Endodermal cell (in vitro differentiated cells): Measurements from ENCODE around the gene COX7B2. TPM values are rescaled to one million over a fixed set of nuclear protein-coding genes. Genes with fewer than 3 reads are reported as not detected.

Experiments used
- DNase-seq: peaks from one replicate; pipeline ENCODE4 v3.0.0-alpha.2; 2017
- H3K27ac ChIP-seq: 2 replicates; pipeline ENCODE4 v1.5.1; 2013; ENCODE audit warnings: mild to moderate bottlenecking, low read depth, low read length, moderate library complexity
- H3K27me3 ChIP-seq: 2 replicates; pipeline ENCODE4 v1.6.1; 2013; ENCODE audit warnings: mild to moderate bottlenecking, low read length, moderate library complexity; ENCODE audit not compliant: insufficient read depth, control insufficient read depth, poor library complexity, severe bottlenecking
- H3K36me3 ChIP-seq: 2 replicates; pipeline ENCODE4 v1.7.0; 2013; ENCODE audit warnings: mild to moderate bottlenecking, low read length, moderate library complexity; ENCODE audit not compliant: control insufficient read depth, insufficient read depth
- H3K4me1 ChIP-seq: one replicate; pipeline ENCODE4 v1.7.0; 2013; ENCODE audit warnings: low read length; ENCODE audit not compliant: control insufficient read depth, insufficient read depth
- H3K4me3 ChIP-seq: 2 replicates; pipeline ENCODE4 v1.5.1; 2013; ENCODE audit warnings: mild to moderate bottlenecking, low read length, moderate library complexity
- H3K9ac ChIP-seq: 2 replicates; pipeline ENCODE4 v1.6.1; 2013; ENCODE audit warnings: mild to moderate bottlenecking, low read length, moderate library complexity; ENCODE audit not compliant: poor library complexity, severe bottlenecking; ENCODE audit errors: extremely low read depth
- H3K9me3 ChIP-seq: 2 replicates; pipeline ENCODE4 v1.6.1; 2013; ENCODE audit warnings: mild to moderate bottlenecking, low read length, moderate library complexity; ENCODE audit not compliant: control insufficient read depth
- H3K27ac Mint-ChIP-seq: 2 replicates; pipeline ENCODE4 v1.8.0; 2020; ENCODE audit warnings: mixed read lengths
- H3K27me3 Mint-ChIP-seq: 2 replicates; pipeline ENCODE4 v1.8.0; 2021; ENCODE audit warnings: mild to moderate bottlenecking, mixed read lengths; ENCODE audit not compliant: insufficient read depth
- H3K36me3 Mint-ChIP-seq: 2 replicates; pipeline ENCODE4 v1.8.0; 2020; ENCODE audit warnings: low read depth, mixed read lengths
- H3K4me1 Mint-ChIP-seq: 2 replicates; pipeline ENCODE4 v1.8.0; 2020; ENCODE audit warnings: mixed read lengths
- H3K4me3 Mint-ChIP-seq: 2 replicates; pipeline ENCODE4 v1.8.0; 2020; ENCODE audit warnings: mild to moderate bottlenecking, moderate library complexity, mixed read lengths
- H3K9me3 Mint-ChIP-seq: 2 replicates; pipeline ENCODE4 v1.8.0; 2020; ENCODE audit warnings: mild to moderate bottlenecking, mixed read lengths
- WGBS, 2 experiments: methylation state at CpG; one replicate each; pipeline versions ENCODE4 v1.1.5 to v1.1.7; 2013; ENCODE audit warnings: missing lambda C conversion rate in 2 of 2, mixed read lengths in 1 of 2; ENCODE audit not compliant: insufficient coverage in 1 of 2, insufficient read length in 1 of 2; 5-methylcytosine and 5-hydroxymethylcytosine counted together
- total RNA-seq, 2 donors: library from RNA; stranded (reverse); fragmentation: NEBNext Ultra II Directional in 1 of 2; extraction: Animal tissue kit (Norgen Biotek cat#: 25700) in 1 of 2; gene quantifications; 2 replicates in 1 of 2; 3 replicates in 1 of 2; pipeline ENCODE4 v1.2.1, GENCODE V29; 2021
- TF ChIP-seq, protein P1 (sequence below): fragments of 200-600 bp; sonication (generic); conservative IDR thresholded peaks from 2 replicates; pipeline ENCODE4 v1.5.0; 2021; ENCODE audit warnings: antibody characterized with exemption, mild to moderate bottlenecking

Gene COX7B2
- total RNA-seq, 2 donors from 2014 or later: not detected

DNA sequence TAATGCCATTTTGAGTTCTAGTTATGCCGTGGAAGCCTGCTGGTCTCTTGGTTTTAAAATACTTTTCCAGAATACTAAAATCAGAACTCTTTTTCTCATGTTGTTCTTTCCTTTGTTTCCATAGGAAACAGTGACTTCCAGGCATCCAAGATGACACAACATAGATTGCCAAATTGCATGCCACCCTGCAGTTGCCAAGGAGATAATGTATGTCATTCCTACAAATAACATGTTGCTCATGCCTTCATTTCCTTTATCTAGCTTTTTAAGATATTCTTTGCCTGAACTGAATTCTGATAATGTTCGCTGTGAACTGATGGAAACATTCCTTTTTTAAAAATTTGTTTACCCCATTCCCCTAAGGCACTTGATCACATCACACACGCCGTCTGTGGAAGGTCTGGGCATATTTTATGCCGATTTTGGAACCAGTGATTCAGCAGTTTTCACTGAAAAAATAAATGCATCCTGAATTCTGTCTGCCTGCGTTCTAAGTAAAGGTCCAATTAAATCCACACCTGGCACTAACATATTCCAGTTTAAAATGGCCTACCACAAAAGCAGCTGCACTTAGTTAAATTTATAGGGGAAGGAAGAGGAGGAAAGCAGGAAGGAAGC, 38.0 kb upstream of the COX7B2 start:
- Mint-ChIP-seq H3K27me3 (no peaks in the 10 kb centered on the region), H3K27ac (no peak overlapping the region), H3K36me3 (no peaks in the 10 kb centered on the region), H3K4me1 (no peaks in the 10 kb centered on the region), H3K9me3 (no peaks in the 10 kb centered on the region), H3K4me3 (no peak overlapping the region)
- Histone ChIP-seq H3K9ac (no peak overlapping the region), H3K36me3 (no peaks in the 10 kb centered on the region), H3K9me3 (no peaks in the 10 kb centered on the region), H3K4me1 (no peaks in the 10 kb centered on the region), H3K27me3 (no peaks in the 10 kb centered on the region), H3K4me3 (no peak overlapping the region), H3K27ac (no peak overlapping the region)
- TF ChIP-seq, protein P1, sequence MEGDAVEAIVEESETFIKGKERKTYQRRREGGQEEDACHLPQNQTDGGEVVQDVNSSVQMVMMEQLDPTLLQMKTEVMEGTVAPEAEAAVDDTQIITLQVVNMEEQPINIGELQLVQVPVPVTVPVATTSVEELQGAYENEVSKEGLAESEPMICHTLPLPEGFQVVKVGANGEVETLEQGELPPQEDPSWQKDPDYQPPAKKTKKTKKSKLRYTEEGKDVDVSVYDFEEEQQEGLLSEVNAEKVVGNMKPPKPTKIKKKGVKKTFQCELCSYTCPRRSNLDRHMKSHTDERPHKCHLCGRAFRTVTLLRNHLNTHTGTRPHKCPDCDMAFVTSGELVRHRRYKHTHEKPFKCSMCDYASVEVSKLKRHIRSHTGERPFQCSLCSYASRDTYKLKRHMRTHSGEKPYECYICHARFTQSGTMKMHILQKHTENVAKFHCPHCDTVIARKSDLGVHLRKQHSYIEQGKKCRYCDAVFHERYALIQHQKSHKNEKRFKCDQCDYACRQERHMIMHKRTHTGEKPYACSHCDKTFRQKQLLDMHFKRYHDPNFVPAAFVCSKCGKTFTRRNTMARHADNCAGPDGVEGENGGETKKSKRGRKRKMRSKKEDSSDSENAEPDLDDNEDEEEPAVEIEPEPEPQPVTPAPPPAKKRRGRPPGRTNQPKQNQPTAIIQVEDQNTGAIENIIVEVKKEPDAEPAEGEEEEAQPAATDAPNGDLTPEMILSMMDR: no peak
- WGBS, 2 experiments: 90 to 95% methylated on average over 4 to 6 of the region's 6 CpGs
- DNase-seq: no peak

DNA sequence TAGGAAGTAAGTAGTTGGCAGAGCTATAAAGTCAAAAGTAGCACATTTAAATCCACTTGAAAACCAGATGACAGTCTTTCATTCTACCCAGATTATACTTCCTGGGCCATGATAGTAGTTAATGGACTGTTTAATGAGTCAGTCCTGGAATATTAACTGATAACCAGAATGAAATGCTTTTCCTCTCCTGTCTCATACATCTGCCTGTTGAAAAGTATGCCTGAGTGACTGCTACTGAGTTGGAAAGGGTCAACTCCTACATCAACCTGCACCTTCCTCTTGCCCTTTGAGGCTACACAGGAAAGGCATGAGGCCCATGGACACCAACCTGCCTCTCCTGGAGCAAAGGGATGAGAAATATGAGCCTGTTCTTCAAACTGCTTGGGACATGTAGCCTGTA, 36.0 kb upstream of the COX7B2 start:
- no peak overlapping the region for H3K4me3 ChIP-seq
- no peak overlapping the region for H3K27ac ChIP-seq
- no peak for DNase-seq
- TF ChIP-seq, protein P1: no peak
- Mint-ChIP-seq H3K4me1 (no peaks in the 10 kb centered on the region), H3K27ac (no peak overlapping the region), H3K9me3 (no peaks in the 10 kb centered on the region), H3K4me3 (no peak overlapping the region), H3K36me3 (no peaks in the 10 kb centered on the region), H3K27me3 (no peaks in the 10 kb centered on the region)
- H3K9me3 ChIP-seq: no peaks in the 10 kb centered on the region
- H3K4me1 ChIP-seq: no peaks in the 10 kb centered on the region
- no peaks in the 10 kb centered on the region for H3K27me3 ChIP-seq
- H3K36me3 ChIP-seq: no peaks in the 10 kb centered on the region
- no peak overlapping the region for H3K9ac ChIP-seq

DNA sequence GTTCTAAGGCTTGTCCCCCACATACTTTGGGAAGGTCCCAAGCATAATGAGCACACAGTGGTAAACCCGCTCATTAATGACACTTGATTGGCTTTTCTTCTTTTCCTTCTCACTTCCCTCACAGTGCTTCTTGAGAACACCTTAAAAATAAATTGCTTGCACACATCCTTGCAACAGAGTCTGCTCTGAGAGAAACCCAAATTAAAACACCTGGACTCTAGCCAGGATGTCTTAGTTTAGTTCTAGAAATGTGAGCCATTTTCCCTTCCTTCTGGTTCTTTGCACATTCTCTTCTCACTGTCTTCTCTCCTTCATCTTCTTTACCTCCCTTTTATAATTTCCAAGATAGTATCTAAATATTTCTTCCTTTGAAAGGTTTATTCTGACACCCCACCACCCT, 35.3 kb upstream of the COX7B2 start:
- H3K4me3 ChIP-seq: no peak overlapping the region
- no peak overlapping the region for H3K27ac Mint-ChIP-seq
- no peaks in the 10 kb centered on the region for H3K4me1 ChIP-seq
- TF ChIP-seq, protein P1: no peak
- H3K4me3 Mint-ChIP-seq: no peak overlapping the region
- 92 to 100% methylated on average over 1 of the region's 1 CpG for WGBS, 2 experiments
- H3K36me3 Mint-ChIP-seq: no peaks in the 10 kb centered on the region
- H3K9me3 Mint-ChIP-seq: no peaks in the 10 kb centered on the region
- H3K27me3 Mint-ChIP-seq: no peaks in the 10 kb centered on the region
- H3K27me3 ChIP-seq: no peaks in the 10 kb centered on the region
- no peak for DNase-seq
- H3K27ac ChIP-seq: no peak overlapping the region
- no peaks in the 10 kb centered on the region for H3K4me1 Mint-ChIP-seq
- no peaks in the 10 kb centered on the region for H3K36me3 ChIP-seq
- no peak overlapping the region for H3K9ac ChIP-seq
- H3K9me3 ChIP-seq: no peaks in the 10 kb centered on the region
